Effector memory CD4-positive, alpha-beta T cell (primary cell): Measurements from ENCODE around the gene ITPR2.

ENCODE experiments used
- DNase-seq, 3 donors: peaks; one replicate each; pipeline ENCODE4 v3.0.0-alpha.2; 2020
- H3K27ac ChIP-seq: 2 replicates; pipeline ENCODE4 v1.7.0; 2013; ENCODE audit warnings: mild to moderate bottlenecking, low read length, moderate library complexity; ENCODE audit not compliant: insufficient read depth, poor library complexity, severe bottlenecking
- H3K27me3 ChIP-seq: replicated peaks from 2 replicates; pipeline ENCODE4 v1.7.0; 2013; ENCODE audit warnings: mild to moderate bottlenecking, low read length; ENCODE audit not compliant: insufficient read depth, control insufficient read depth, poor library complexity, severe bottlenecking
- H3K36me3 ChIP-seq: 2 replicates; pipeline ENCODE4 v1.7.0; 2013; ENCODE audit warnings: mild to moderate bottlenecking, low read length, moderate library complexity; ENCODE audit not compliant: control insufficient read depth, insufficient read depth
- H3K4me1 ChIP-seq: 2 replicates; pipeline ENCODE4 v1.7.0; 2013; ENCODE audit warnings: low read length, mild to moderate bottlenecking; ENCODE audit not compliant: control insufficient read depth, insufficient read depth, poor library complexity, severe bottlenecking
- H3K4me3 ChIP-seq: 2 replicates; pipeline ENCODE4 v1.7.0; 2013; ENCODE audit warnings: low read length, low read depth, mild to moderate bottlenecking; ENCODE audit not compliant: insufficient read depth, poor library complexity, severe bottlenecking
- H3K9me3 ChIP-seq: 2 replicates; pipeline ENCODE4 v1.7.0; 2013; ENCODE audit warnings: mild to moderate bottlenecking, low read length, moderate library complexity; ENCODE audit not compliant: control insufficient read depth

Gene ITPR2

DNA sequence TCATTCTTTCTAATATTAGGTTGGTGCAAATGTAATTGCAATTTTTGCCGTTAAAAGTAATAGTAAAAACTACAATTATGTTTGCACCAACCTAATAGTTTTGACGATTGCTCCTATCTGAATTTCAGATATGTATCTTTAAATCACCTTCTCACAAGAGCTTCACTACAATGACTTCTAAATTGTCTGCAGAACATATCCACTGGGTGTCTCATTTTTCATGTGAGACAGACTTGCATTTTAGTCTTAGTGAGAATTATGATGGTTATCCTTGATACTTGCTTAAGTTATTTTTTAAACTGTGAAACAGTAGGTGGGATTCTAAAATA, 84.6 kb downstream of the ITPR2 start:
- Histone ChIP-seq H3K36me3 (no peaks in the 10 kb centered on the region), H3K4me3 (no peak overlapping the region), H3K27ac (no peak overlapping the region), H3K9me3 (no peaks in the 10 kb centered on the region), H3K4me1 (peaks cover 3% of the 10 kb centered on the region), H3K27me3 (no peaks in the 10 kb centered on the region)
- DNase-seq: no peak

DNA sequence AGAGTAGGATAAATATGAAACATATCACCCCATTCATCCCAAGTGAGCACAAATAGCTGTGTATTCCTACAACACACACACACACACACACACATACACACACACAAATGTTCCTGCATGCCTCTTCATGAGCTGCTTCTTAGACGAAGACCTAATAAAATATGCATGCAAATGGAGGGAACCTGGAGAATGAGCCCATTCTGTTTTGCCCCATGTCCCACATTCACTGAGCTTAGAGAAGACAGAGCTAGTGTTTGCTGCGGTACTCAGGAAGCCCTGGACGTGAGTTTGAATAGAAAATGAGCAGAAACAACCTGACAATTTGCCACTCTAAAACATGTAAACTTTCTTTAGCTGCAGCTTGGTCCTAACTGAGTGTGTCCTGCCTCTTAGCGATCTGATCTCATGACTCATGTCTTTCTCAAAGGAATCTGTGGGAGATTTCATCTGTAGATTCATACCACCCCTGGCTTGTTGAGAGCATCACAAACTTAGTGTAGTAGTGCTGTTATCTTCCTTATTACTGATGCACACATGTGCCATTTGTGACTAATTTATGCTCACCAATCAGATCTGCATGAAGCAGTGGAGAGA, 86.8 kb downstream of the ITPR2 start:
- Histone ChIP-seq H3K9me3 (no peaks in the 10 kb centered on the region), H3K27ac (no peak overlapping the region), H3K4me1 (peaks cover 3% of the 10 kb centered on the region), H3K27me3 (no peaks in the 10 kb centered on the region), H3K36me3 (no peaks in the 10 kb centered on the region), H3K4me3 (no peak overlapping the region)
- DNase-seq: no peak

GRCh38 chr12:26744697-26745440, 88.1 kb downstream of the ITPR2 start:
- no peaks in the 10 kb centered on the region for H3K36me3 ChIP-seq
- no peak for DNase-seq
- H3K27ac ChIP-seq: no peak overlapping the region
- no peaks in the 10 kb centered on the region for H3K27me3 ChIP-seq
- no peak overlapping the region for H3K4me3 ChIP-seq
- H3K9me3 ChIP-seq: peaks cover 5% of the 10 kb centered on the region
- peaks cover 3% of the 10 kb centered on the region for H3K4me1 ChIP-seq

DNA sequence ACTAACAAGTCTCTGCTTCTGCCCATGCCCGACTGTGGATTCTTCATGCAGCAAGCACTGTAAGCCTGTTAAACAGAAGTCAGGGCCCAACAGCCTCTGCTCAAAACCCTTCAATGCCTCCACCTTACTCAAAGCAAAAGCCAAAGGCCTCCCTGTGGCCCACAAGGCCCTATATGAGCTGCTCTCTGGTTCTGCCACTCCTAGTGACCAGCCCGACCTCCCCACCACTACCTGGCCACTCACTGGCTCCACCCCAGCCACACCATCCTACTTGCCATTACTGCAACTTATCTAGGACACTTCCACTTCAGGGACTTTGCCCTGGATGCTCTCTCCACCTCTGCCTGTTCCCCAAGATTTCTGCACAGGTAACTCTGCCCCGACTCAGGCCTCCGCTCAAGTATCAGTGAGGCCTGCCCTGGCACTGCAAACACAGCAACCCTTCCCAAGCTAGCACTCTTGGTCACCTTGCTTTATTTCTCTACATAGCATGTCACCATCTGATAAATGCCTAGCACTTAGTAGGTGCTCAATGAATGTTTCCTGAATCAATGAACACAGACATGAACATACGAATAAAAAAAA, 88.9 kb downstream of the ITPR2 start:
- Histone ChIP-seq H3K36me3 (no peaks in the 10 kb centered on the region), H3K4me3 (no peak overlapping the region)

GRCh38 chr12:26741584-26742227, 91.3 kb downstream of the ITPR2 start:
- Histone ChIP-seq H3K4me3 (no peak overlapping the region), H3K27me3 (no peaks in the 10 kb centered on the region), H3K4me1 (no peaks in the 10 kb centered on the region), H3K36me3 (no peaks in the 10 kb centered on the region), H3K27ac (no peak overlapping the region), H3K9me3 (peaks cover 12% of the 10 kb centered on the region)
- no peak for DNase-seq

More for the DNA sequence above, 88.9 kb downstream of the ITPR2 start:
- Histone ChIP-seq H3K27ac (no peak overlapping the region), H3K27me3 (no peaks in the 10 kb centered on the region), H3K9me3 (peaks cover 9% of the 10 kb centered on the region), H3K4me1 (no peaks in the 10 kb centered on the region)
- no peak for DNase-seq

GRCh38 chr12:26740991-26741390, 92.0 kb downstream of the ITPR2 start:
- Histone ChIP-seq H3K9me3 (peaks cover 12% of the 10 kb centered on the region), H3K4me3 (no peak overlapping the region), H3K27me3 (no peaks in the 10 kb centered on the region), H3K36me3 (no peaks in the 10 kb centered on the region), H3K27ac (no peak overlapping the region), H3K4me1 (no peaks in the 10 kb centered on the region)
- DNase-seq: no peak

DNA sequence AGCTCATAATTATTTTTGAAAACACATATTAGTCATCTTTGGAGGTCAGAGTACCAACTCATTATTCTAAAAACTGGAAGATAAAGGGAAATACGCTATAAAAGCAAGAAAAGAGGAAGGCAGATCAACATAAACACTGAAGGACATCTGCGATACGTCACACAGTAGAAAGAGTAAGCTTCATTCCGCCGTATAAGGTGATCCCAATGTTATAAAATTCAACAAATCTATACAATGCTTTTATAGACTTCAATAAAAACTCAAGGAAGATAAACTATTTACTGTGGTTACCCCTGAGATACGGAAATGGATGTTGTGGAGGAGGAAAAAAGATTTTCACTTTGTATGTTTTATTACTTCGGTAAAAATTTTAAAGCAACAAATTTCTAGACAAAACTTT, 92.6 kb downstream of the ITPR2 start:
- Histone ChIP-seq H3K36me3 (no peaks in the 10 kb centered on the region), H3K27me3 (no peaks in the 10 kb centered on the region), H3K4me3 (no peak overlapping the region), H3K4me1 (no peaks in the 10 kb centered on the region), H3K9me3 (peaks cover 12% of the 10 kb centered on the region), H3K27ac (no peak overlapping the region)
- no peak for DNase-seq

DNA sequence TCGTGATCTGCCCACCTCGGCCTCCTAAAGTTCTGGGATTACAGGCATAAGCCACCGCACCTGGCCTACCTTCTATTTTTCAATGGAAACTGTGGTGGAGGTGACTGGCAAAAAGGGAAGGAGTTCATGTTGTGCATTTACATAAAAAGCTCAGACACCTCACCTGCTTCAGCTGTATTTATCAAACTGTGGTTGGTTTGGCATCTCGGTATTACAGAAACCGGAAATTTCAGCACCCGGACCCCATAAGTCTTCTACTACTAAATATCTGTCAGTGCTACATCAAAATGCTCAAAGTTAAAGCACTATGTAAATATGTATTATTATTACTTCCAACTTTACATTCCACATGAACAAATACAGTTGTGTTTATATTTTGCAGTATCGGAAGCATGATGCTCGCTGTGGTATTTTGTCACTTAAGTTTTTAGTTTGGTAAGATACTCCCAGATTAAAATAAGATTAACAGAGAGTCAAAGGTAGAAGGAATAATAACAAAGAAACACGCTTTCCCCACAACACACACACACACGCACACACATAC, 95.4 kb downstream of the ITPR2 start:
- no peaks in the 10 kb centered on the region for H3K27me3 ChIP-seq
- DNase-seq: no peak
- H3K36me3 ChIP-seq: no peaks in the 10 kb centered on the region
- H3K4me1 ChIP-seq: no peaks in the 10 kb centered on the region
- H3K27ac ChIP-seq: no peak overlapping the region
- H3K4me3 ChIP-seq: no peak overlapping the region
- peaks cover 12% of the 10 kb centered on the region for H3K9me3 ChIP-seq

DNA sequence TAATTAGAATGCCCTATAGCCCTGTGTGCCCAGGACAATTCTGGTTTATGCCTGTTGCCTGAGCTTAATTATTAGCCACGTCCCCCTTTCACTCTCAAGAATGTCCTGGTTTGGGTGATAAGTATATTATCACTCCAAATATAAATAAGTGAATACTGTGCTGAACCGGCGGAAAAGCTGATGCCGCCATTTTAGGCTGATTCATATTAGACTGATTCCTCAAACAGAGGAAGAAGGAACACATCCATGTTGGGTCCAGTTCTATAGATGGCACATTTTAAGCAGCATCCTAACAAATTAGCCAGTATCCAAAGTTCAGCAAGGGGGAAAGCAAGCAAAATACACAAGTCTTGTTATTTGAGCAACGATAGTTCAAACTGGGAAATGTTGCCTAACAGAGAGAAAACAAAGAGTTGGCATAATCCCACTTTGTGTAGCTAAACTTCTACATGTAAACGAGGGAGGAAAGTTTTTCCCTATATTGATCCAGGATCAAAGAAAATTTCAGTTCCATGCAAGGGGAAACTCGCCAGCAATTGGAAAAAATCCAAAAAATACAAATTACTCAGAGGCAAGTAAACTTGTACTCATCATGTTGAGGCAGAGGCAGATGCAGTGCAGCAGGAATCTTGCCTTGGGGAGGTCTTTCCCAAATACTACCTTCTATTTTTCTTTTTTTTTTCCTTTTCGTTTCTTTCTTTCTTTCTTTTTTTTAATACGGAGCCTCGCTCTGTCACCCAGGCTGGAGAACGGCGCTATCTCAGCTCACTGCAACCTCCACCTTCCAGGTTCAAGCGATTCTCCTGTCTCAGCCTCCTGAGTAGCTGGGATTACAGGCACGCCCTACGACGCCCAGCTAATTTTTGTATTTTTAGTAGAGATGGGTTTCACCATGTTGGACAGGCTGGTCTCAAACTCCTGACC, 96.2 kb downstream of the ITPR2 start:
- Histone ChIP-seq H3K27ac (no peak overlapping the region), H3K36me3 (no peaks in the 10 kb centered on the region), H3K27me3 (no peaks in the 10 kb centered on the region), H3K4me3 (no peak overlapping the region), H3K9me3 (peaks cover 12% of the 10 kb centered on the region), H3K4me1 (no peaks in the 10 kb centered on the region)
- DNase-seq: no peak
